Measurements from ENCODE around the gene CGB1. TPM values are rescaled to one million over a fixed set of nuclear protein-coding genes. Genes with fewer than 3 reads are reported as not detected.
A peak's percentile ranks its signal among the peaks of the same experiment; 100 is the strongest.

CGB1 gene
- total RNA-seq, 4 donors from 2014 or later, result not detected

GRCh38 chr19:49006905-49007304, 29.8 kb downstream of the CGB1 start:
- no peak for TF ChIP-seq CTCF (IDR thresholded peaks at IDR 0.05)
- DNase-seq (ENCODE audit: low spot score) (no peak), ATAC-seq (ENCODE audit: low FRiP score) (peak; percentile 6)

GRCh38 chr19:49004964-49005614, 31.6 kb downstream of the CGB1 start:
- no peak for TF ChIP-seq CTCF (IDR thresholded peaks at IDR 0.05)
- ATAC-seq (ENCODE audit: low FRiP score), result no peak
- DNase-seq (ENCODE audit: low spot score), result no peak

- no peak for TF ChIP-seq CTCF (IDR thresholded peaks at IDR 0.05)
- ATAC-seq (ENCODE audit: low FRiP score), result no peak
- no peak for DNase-seq (ENCODE audit: low spot score)
Measured at GRCh38 chr19:49004133-49004532, 32.6 kb downstream of the CGB1 start.

GRCh38 chr19:48999481-49000325, 37.0 kb downstream of the CGB1 start:
- no peak for ATAC-seq (ENCODE audit: low FRiP score)
- no peak for DNase-seq (ENCODE audit: low spot score)
- no peak for TF ChIP-seq CTCF (IDR thresholded peaks at IDR 0.05)

GRCh38 chr19:48997972-48998371, 38.7 kb downstream of the CGB1 start:
- TF ChIP-seq CTCF (IDR thresholded peaks at IDR 0.05), result no peak
- ATAC-seq (ENCODE audit: low FRiP score), result no peak
- DNase-seq (ENCODE audit: low spot score), result no peak

- DNase-seq (ENCODE audit: low spot score) (no peak), ATAC-seq (ENCODE audit: low FRiP score) (no peak)
- no peak for TF ChIP-seq CTCF (IDR thresholded peaks at IDR 0.05)
Measured at GRCh38 chr19:48994035-48994386, 42.7 kb downstream of the CGB1 start.

All from omental fat pad (tissue), 4 donors.